GM12801 (cell line): ENCODE results near the gene SPZ1.

Experiments
- CTCF ChIP-seq: IDR thresholded peaks from one replicate; pipeline ENCODE4 v1.5.1; 2011; ENCODE audit warnings: control low read depth; ENCODE audit not compliant: insufficient read length; ENCODE audit errors: extremely low read depth

Gene SPZ1

GRCh38 chr5:80289320-80289719, 30.5 kb upstream of the SPZ1 start:
- TF ChIP-seq CTCF: no peak

DNA sequence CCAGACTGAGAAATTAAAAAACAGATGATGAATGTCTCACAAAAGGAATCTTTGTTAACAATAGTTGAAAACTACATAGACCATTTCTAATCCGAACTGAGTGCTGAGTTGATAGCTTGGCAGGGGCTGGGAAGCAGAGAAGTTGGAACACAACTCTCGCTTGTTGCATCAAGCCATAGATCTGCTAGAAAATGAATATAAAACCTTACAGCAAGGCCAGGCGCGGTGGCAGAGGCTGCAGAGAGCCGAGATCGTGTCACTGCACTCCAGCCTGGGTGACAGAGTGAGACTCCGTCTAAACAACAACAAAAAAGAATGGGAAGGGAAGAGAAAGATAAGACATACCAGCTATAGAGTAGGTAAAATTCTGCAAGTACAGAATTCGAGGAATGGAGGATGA, 28.0 kb upstream of the SPZ1 start:
- TF ChIP-seq CTCF: no peak

DNA sequence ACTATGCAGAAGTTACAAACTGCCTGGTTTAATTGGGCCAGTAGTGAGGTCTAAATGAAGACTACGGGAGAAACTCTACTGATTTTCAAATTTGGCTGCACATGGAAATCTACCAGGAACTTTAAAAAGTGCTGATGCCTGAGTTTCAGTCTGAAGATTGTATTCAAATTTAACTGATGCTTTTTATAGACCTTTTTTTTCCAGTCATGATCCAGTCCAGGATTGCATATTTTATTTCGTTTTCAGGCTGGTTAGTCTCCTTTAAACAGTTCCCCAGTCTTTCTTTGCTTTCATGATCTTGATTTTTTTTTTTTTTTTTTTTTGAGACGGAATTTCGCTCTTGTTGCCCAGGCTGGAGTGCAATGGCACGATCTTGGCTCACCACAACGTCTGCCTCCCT, 23.7 kb upstream of the SPZ1 start:
- TF ChIP-seq CTCF: no peak

GRCh38 chr5:80299601-80300000, 20.2 kb upstream of the SPZ1 start:
- no peak for TF ChIP-seq CTCF

DNA sequence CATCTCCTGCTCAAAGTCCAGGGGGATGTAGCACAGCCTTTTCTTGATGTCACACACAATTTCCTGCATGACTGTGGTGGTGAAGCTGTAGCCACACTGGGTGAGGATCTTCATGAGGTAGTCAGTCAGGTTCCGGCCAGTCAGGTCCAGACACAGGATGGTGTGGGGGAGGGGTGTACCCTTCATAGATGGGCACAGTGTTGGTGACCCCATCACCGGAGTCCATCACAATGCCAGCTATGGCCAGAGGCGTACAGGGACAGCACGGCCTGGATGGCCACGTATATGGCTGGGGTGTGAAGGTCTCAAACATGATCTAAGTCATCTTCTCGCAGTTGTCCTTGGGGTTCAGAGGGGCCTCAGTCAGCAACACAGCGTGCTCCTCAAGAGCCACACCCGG, 19.7 kb upstream of the SPZ1 start:
- TF ChIP-seq CTCF: no peak

- no peak for TF ChIP-seq CTCF
Observed at GRCh38 chr5:80302636-80303035, 17.2 kb upstream of the SPZ1 start.

- no peak for TF ChIP-seq CTCF
Observed at GRCh38 chr5:80308526-80308925, 11.3 kb upstream of the SPZ1 start.
